Prostate gland (tissue), 2 donors: ENCODE measurements around the gene PSMB1. TPM values are rescaled to one million over a fixed set of nuclear protein-coding genes. Genes with fewer than 3 reads are reported as not detected.

ENCODE experiments used
- DNase-seq: peaks from one replicate; pipeline ENCODE4 v3.0.0-alpha.2; 2019; ENCODE audit warnings: low spot score
- H3K27ac ChIP-seq, 2 donors: fragments of 200-600 bp; sonication (generic); 2 replicates each; pipeline ENCODE4 v1.5.1; 2017 to 2019
- H3K27me3 ChIP-seq: fragments of 200-600 bp; sonication (generic); replicated peaks from 2 replicates; pipeline ENCODE4 v1.5.1; 2019; ENCODE audit not compliant: insufficient read depth
- H3K36me3 ChIP-seq, 2 donors: fragments of 200-600 bp; sonication (generic); 1 replicate in 1 of 2; 2 replicates in 1 of 2; pipeline versions ENCODE4 v1.5.1 to v1.8.1; 2017 to 2019
- H3K4me1 ChIP-seq: fragments of 200-600 bp; sonication (generic); replicated peaks from 2 replicates; pipeline ENCODE4 v1.5.1; 2019
- H3K4me3 ChIP-seq, 2 donors: fragments of 200-600 bp; sonication (generic); 2 replicates each; pipeline ENCODE4 v1.5.1; 2017 to 2019
- H3K9me3 ChIP-seq: fragments of 200-600 bp; sonication (generic); 2 replicates; pipeline ENCODE4 v1.5.1; 2017
- POLR2A ChIP-seq: fragments of 450-650 bp; IDR thresholded peaks from one replicate; pipeline ENCODE4 v1.6.1; 2016; ENCODE audit warnings: antibody characterized with exemption, mild to moderate bottlenecking
- POLR2AphosphoS5 ChIP-seq: sonication (generic); formaldehyde crosslinking; IDR thresholded peaks from one replicate; pipeline ENCODE4 v1.6.1; 2017; ENCODE audit warnings: antibody characterized with exemption
- WGBS: methylation state at CpG from one replicate; pipeline ENCODE4 v1.1.5; 2018; 5-methylcytosine and 5-hydroxymethylcytosine counted together
- intact Hi-C: fragments of 100-400 bp; cut with DNase I; formaldehyde crosslinking; loops from one replicate; pipeline ENCODE4 v1.14.2; 2022
- total RNA-seq, 2 donors: library from RNA; depleted of rRNA; stranded (reverse); fragments of >200 nt; gene quantifications; one replicate each; pipeline ENCODE4 v1.1.0, GENCODE V29; 2016
- TF ChIP-seq, protein P1 (sequence below), 4 experiments: fragments of 200-600 bp in 2 of 4; fragments of 450-650 bp in 2 of 4; sonication (generic) in 2 of 4; IDR thresholded peaks; 1 replicate in 3 of 4; 2 replicates in 1 of 4; pipeline ENCODE4 v1.5.1; 2016 to 2019; ENCODE audit warnings: antibody characterized with exemption in 4 of 4, mild to moderate bottlenecking in 2 of 4, moderate library complexity in 2 of 4

Gene PSMB1
- total RNA-seq, 2 donors from 2014 or later = 188 to 234 TPM

DNA sequence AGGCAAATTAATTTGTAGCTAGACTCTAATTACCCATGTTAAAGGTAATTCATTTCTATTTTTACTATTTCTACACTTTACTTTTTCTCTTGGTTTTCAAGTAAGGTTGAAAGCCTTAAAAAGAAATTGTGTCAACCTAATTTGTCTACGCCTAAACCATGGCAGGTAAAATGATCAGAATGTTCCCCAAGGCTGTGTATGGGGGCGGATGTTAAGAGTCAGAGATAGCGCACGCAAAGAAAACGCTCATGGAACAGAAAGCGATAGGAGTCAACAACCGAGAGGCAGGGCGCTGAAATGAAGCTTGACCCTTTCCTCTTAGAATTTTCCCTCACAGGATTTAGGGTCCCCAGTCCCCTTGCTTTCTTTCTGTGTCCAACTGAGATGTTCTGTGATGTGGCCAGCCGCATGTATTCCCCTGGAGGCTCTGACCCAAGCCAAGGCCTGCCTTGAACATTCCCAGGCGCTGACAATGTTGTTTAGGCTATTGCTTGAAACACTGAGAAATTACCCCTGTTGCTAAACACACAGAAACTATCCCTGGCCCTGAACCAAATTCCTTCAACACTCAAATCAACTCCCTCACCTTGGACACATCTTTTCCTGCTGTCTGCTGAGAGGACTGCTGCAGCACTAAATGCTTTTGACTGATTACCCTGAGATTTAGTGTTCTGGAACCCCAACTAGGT, 10.9 kb downstream of the PSMB1 start:
- Histone ChIP-seq H3K4me3 (no peak overlapping the region), H3K27ac (no peak overlapping the region), H3K9me3 (no peaks in the 10 kb centered on the region), H3K27me3 (no peaks in the 10 kb centered on the region), H3K4me1 (no peaks in the 10 kb centered on the region), H3K36me3 (peaks cover 3 to 18% of the 10 kb centered on the region in 2 donors)
- WGBS = 91% methylated on average over 10 of the region's 10 CpGs
- intact Hi-C loops = no loop called here
- TF ChIP-seq POLR2A = no peak
- TF ChIP-seq, protein P1, sequence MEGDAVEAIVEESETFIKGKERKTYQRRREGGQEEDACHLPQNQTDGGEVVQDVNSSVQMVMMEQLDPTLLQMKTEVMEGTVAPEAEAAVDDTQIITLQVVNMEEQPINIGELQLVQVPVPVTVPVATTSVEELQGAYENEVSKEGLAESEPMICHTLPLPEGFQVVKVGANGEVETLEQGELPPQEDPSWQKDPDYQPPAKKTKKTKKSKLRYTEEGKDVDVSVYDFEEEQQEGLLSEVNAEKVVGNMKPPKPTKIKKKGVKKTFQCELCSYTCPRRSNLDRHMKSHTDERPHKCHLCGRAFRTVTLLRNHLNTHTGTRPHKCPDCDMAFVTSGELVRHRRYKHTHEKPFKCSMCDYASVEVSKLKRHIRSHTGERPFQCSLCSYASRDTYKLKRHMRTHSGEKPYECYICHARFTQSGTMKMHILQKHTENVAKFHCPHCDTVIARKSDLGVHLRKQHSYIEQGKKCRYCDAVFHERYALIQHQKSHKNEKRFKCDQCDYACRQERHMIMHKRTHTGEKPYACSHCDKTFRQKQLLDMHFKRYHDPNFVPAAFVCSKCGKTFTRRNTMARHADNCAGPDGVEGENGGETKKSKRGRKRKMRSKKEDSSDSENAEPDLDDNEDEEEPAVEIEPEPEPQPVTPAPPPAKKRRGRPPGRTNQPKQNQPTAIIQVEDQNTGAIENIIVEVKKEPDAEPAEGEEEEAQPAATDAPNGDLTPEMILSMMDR (IDR thresholded peaks at IDR 0.05) = no peak
- no peak for TF ChIP-seq POLR2AphosphoS5
- no peak for DNase-seq

DNA sequence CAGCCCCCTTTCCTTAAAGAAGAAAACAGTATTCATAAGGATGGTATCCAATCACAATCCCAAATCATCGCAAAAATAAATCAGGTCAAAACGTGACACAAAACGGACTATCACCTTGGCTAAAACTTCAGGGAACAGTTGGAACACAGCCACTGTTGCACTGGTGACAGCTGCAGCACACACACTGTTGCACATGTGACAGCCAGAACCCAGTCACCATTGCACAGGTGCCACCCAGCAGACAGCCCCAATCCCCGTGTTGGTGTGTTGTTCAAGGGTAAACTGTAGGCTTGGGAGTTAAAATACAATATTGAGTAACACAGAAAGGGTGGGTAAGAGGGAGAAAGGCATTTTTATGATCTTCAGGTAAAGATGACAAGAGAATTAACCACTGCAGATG, 15.8 kb downstream of the PSMB1 start:
- no peaks in the 10 kb centered on the region for H3K9me3 ChIP-seq
- no peak for DNase-seq
- WGBS = 80% methylated on average over 4 of the region's 4 CpGs
- intact Hi-C loops = loop anchor here (5.0 kb wide), 1 partner anchor 745 kb away; no protein-coding TSS in a partner anchor
- H3K36me3 ChIP-seq = peaks cover 4 to 12% of the 10 kb centered on the region in 2 donors
- H3K4me1 ChIP-seq = no peaks in the 10 kb centered on the region
- H3K4me3 ChIP-seq = no peak overlapping the region
- H3K27me3 ChIP-seq = no peaks in the 10 kb centered on the region
- TF ChIP-seq, protein P1 (IDR thresholded peaks at IDR 0.05) = no peak
- TF ChIP-seq POLR2AphosphoS5 (no peak), POLR2A (no peak)
- H3K27ac ChIP-seq = no peak overlapping the region

DNA sequence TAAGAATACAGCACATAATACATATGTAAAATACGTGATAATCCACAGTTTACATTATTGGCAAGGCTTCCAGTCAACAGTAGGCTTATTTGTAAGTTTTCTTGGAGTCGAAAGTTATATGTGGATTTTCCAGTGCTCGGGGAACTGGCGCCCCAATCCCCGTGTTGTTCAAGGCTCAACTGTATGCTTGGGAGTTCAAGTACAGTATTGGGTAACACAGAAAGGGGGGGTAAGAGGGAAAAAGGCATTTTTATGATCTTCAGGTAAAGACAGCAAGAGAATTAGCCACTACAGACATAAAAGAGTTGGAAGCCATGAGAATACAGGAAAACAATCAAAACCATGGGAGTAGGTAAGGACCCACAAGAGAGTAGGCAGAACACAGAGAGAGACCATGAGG, 16.4 kb downstream of the PSMB1 start:
- intact Hi-C loops = loop anchor here (5.0 kb wide), 1 partner anchor 744 kb away; no protein-coding TSS in a partner anchor
- Histone ChIP-seq H3K27ac (no peak overlapping the region), H3K36me3 (peaks cover 4 to 12% of the 10 kb centered on the region in 2 donors), H3K4me3 (no peak overlapping the region), H3K9me3 (no peaks in the 10 kb centered on the region), H3K4me1 (no peaks in the 10 kb centered on the region), H3K27me3 (no peaks in the 10 kb centered on the region)
- 87% methylated on average over 5 of the region's 5 CpGs for WGBS
- DNase-seq = no peak
- no peak for TF ChIP-seq POLR2A
- TF ChIP-seq POLR2AphosphoS5 = no peak
- TF ChIP-seq, protein P1 (IDR thresholded peaks at IDR 0.05) = no peak

DNA sequence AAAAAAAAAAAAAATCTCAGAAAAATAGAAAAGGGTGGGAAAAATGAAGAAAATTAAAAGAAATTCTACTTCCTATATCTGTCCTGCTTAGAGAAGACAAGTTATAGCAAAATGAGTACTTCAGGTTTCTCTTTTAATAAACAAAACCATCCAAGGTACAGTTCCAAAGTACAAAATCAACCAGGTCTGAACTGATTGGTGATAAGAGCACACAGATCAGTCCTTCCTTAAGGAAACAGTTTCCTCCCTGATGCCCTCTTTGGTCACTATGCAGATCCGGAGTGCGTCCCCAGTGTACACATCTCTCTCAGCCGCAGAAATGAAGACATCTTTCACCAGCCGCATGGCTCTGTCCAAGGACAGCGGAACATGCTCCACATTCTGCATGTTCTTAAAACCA, 18.1 kb downstream of the PSMB1 start:
- 94% methylated on average over 5 of the region's 5 CpGs for WGBS
- intact Hi-C loops = loop anchor here (5.0 kb wide), 1 partner anchor 743 kb away; no protein-coding TSS in a partner anchor
- Histone ChIP-seq H3K27ac (no peak overlapping the region), H3K4me1 (no peaks in the 10 kb centered on the region), H3K9me3 (no peaks in the 10 kb centered on the region), H3K4me3 (no peak overlapping the region), H3K36me3 (peaks cover 4 to 12% of the 10 kb centered on the region in 2 donors), H3K27me3 (no peaks in the 10 kb centered on the region)
- TF ChIP-seq, protein P1 (IDR thresholded peaks at IDR 0.05) = no peak
- TF ChIP-seq POLR2A = no peak
- DNase-seq = no peak

DNA sequence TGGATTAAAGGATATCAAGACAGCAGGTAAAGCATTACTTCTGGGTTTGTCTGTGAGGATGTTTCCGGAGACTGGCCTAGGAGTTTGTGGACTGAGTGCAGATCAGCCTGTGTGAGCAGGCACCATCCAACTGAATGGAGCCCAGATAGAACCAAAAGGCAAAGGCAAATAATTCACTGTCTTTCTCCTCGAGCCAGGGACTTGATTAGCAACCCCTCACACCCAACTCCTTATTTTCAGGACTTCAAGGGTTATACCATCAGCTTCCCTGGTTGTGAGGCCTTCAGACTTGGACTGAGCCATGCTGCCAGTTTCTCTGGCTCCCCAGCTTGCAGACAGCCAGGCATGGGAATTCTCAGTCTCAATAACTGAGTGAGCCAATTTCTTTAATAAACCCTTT, 19.3 kb downstream of the PSMB1 start:
- Histone ChIP-seq H3K4me1 (no peaks in the 10 kb centered on the region), H3K36me3 (peaks cover 4 to 12% of the 10 kb centered on the region in 2 donors), H3K27me3 (no peaks in the 10 kb centered on the region), H3K4me3 (no peak overlapping the region), H3K9me3 (no peaks in the 10 kb centered on the region), H3K27ac (no peak overlapping the region)
- DNase-seq = no peak
- TF ChIP-seq POLR2AphosphoS5 (no peak), POLR2A (no peak)
- TF ChIP-seq, protein P1 (IDR thresholded peaks at IDR 0.05) = no peak
- intact Hi-C loops = no loop called here
- WGBS = 75% methylated on average over 2 of the region's 2 CpGs
